Kidney epithelial cell (primary cell): Measurements from ENCODE around the gene SETD7. TPM values are rescaled to one million over a fixed set of nuclear protein-coding genes. Genes with fewer than 3 reads are reported as not detected.

Experiments used
- DNase-seq: peaks from one replicate; pipeline ENCODE4 v3.0.0-alpha.2; 2010; ENCODE audit warnings: low read depth
- H3K27me3 ChIP-seq: 2 replicates; pipeline ENCODE4 v1.6.0; 2011; ENCODE audit warnings: low read length; ENCODE audit not compliant: control insufficient read depth, insufficient read depth
- H3K36me3 ChIP-seq: 2 replicates; pipeline ENCODE4 v1.5.1; 2011; ENCODE audit warnings: low read length; ENCODE audit not compliant: control insufficient read depth, insufficient read depth
- H3K4me3 ChIP-seq: 2 replicates; pipeline ENCODE4 v1.5.1; 2011; ENCODE audit warnings: low read depth, mild to moderate bottlenecking, control low read depth, low read length
- total RNA-seq: library from RNA; depleted of rRNA; stranded (reverse); fragments of >200 nt; gene quantifications from 2 replicates; pipeline ENCODE4 v1.2.3, GENCODE V29; 2015
- TF ChIP-seq, protein P1 (sequence below): IDR thresholded peaks from 2 replicates; pipeline ENCODE4 v1.5.1; 2011; ENCODE audit warnings: mild to moderate bottlenecking, moderate library complexity, low read length, control low read depth, inconsistent platforms; ENCODE audit not compliant: insufficient read depth, poor library complexity, severe bottlenecking

Gene SETD7
- total RNA-seq, 1 donor from 2014 or later, result 37.7 TPM

DNA sequence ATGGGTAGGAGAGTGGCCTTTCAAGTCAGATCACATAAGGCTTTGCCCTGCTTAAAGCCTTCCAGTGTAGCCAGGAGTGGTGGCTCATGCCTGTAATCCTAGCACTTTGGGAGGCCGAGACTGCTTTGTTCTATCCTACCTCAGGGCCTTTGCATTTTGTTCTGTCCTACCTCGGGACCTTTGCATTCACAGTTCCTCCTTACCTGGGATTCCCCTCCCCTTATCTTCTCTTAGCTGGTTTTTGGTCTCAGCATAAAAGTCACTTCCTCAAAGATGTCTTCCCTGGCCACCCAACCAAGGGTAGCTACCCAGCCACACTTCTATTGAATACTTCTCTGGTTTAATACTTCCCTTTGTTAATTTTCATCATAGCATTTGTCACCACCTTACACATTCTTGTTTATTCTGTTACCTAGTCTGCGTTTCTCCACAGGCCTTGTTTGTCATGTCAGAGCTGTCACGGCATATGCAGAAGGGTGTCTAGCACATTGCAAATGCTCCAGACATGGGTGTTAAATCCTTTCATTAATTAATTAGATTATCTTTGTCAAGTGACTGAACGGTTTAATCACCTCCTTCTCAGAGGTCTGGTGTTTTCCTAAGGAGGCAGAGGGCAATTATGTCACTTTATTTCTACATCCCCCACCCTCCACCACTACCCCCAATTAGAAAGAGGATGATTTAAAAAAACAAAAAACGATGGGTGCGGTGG, 11.3 kb upstream of the SETD7 start:
- H3K36me3 ChIP-seq, result no peaks in the 10 kb centered on the region
- H3K27me3 ChIP-seq, result no peaks in the 10 kb centered on the region
- no peak for DNase-seq
- TF ChIP-seq, protein P1, sequence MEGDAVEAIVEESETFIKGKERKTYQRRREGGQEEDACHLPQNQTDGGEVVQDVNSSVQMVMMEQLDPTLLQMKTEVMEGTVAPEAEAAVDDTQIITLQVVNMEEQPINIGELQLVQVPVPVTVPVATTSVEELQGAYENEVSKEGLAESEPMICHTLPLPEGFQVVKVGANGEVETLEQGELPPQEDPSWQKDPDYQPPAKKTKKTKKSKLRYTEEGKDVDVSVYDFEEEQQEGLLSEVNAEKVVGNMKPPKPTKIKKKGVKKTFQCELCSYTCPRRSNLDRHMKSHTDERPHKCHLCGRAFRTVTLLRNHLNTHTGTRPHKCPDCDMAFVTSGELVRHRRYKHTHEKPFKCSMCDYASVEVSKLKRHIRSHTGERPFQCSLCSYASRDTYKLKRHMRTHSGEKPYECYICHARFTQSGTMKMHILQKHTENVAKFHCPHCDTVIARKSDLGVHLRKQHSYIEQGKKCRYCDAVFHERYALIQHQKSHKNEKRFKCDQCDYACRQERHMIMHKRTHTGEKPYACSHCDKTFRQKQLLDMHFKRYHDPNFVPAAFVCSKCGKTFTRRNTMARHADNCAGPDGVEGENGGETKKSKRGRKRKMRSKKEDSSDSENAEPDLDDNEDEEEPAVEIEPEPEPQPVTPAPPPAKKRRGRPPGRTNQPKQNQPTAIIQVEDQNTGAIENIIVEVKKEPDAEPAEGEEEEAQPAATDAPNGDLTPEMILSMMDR, result no peak
- no peak overlapping the region for H3K4me3 ChIP-seq

DNA sequence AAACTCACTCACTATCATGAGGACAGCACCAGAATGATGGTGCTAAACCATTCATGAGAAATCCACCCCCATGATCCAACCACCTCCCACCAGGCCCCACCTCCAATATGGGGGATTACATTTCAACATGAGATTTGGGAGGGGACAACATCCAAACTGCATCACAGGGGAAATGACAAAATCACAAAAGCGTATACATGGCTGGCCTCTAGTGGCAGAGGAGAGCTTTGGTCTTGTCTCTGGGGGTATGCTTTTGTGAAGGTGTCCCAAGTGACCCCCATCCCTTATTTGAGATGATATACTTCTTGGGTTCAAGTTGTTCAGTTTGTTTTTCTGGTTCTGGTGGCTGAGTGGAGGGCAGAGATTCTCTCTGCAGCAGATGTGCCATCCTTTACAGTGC, 8.5 kb upstream of the SETD7 start:
- Histone ChIP-seq H3K27me3 (no peaks in the 10 kb centered on the region), H3K36me3 (no peaks in the 10 kb centered on the region), H3K4me3 (no peak overlapping the region)
- TF ChIP-seq, protein P1, result peak; percentile 4
- no peak for DNase-seq

DNA sequence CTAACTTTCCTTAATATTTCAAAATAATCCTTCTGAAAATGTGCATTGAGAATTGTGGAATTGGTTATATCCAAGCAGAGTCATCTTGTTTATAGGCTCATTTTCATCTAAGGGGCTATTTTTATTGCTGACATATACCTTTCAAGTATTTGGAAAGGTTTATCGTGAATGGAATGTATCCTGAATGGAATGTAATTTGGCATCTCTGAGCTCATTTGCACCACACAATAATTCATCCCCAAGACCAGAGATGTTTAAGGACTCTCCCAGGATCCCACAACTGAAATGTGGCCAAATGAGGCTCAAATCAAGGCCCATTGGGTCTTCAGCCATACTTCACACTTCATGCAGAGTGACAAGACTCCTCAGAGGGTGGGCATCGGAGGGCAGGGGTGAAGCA, 7.5 kb upstream of the SETD7 start:
- peaks cover 2% of the 10 kb centered on the region for H3K27me3 ChIP-seq
- no peak for DNase-seq
- TF ChIP-seq, protein P1, result no peak
- H3K4me3 ChIP-seq, result no peak overlapping the region
- H3K36me3 ChIP-seq, result no peaks in the 10 kb centered on the region

DNA sequence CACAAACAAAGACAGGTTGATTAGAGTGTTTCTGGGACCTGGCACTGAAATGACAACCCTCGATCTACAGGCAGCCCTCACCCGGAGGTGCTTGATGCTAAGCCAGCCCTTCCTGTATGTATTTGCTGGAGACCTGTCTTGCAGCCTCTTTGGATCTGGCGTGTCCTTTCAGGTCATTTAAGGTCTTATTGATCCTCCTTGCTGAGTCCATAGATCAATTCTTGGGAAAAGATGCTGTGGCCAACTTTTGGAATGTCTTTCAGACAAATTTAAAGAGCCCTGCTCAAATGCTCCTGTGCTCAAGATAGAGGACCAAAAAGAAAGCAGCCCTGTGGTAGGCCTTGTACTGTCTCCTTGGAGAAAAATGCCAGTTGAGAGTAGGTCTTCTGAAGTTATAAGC, 6.8 kb upstream of the SETD7 start:
- TF ChIP-seq, protein P1, result no peak
- H3K27me3 ChIP-seq, result peaks cover 5% of the 10 kb centered on the region

DNA sequence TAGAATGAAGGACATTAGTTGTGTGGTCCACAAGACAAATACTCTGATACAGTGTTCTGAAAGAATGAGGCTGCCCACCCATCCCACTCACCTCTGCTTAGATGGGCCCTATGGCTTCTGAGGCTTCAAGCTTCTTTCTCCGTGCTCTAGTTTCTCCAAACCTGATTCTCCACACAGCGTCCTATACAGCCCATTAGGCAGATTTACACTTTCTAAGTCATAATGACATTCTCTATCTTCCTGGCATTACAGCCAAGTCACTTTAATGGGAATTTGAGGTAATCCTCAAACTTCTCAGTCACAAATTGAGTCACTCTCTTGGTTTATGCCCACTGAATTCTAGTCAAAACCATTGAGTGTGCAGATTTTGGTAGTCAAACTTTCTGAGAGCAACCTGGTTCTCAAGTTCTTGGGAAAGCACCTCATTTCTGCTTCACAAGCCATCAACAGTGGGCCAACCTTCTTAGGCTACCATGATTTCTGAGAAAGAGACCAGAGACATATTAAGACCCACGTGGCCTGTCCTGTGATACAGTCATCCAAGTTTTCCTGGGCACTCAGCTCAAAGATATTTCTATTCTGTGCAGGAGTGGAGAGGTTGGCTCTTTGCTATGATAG, 6.2 kb upstream of the SETD7 start:
- TF ChIP-seq, protein P1, result no peak
- Histone ChIP-seq H3K36me3 (no peaks in the 10 kb centered on the region), H3K4me3 (no peak overlapping the region), H3K27me3 (peaks cover 6% of the 10 kb centered on the region)
- DNase-seq, result no peak

More for the DNA sequence above, 6.8 kb upstream of the SETD7 start:
- no peaks in the 10 kb centered on the region for H3K36me3 ChIP-seq
- no peak overlapping the region for H3K4me3 ChIP-seq
- no peak for DNase-seq
